Activated naive CD8-positive, alpha-beta T cell treated with anti-CD3 and anti-CD28 coated beads for 36 hours (primary cell): Measurements from ENCODE around the gene IFT27. TPM values are rescaled to one million over a fixed set of nuclear protein-coding genes. Genes with fewer than 3 reads are reported as not detected.

ENCODE experiments used
- DNase-seq: peaks from one replicate; pipeline ENCODE4 v3.0.0; 2021
- H3K27ac Mint-ChIP-seq: one replicate; pipeline ENCODE4 v1.8.0; 2022; ENCODE audit warnings: mild to moderate bottlenecking, moderate library complexity, mixed read lengths
- H3K27me3 Mint-ChIP-seq: one replicate; pipeline ENCODE4 v1.8.0; 2022; ENCODE audit warnings: mild to moderate bottlenecking, mixed read lengths
- H3K36me3 Mint-ChIP-seq: one replicate; pipeline ENCODE4 v1.8.0; 2021; ENCODE audit warnings: mild to moderate bottlenecking, mixed read lengths
- H3K4me1 Mint-ChIP-seq: one replicate; pipeline ENCODE4 v1.8.0; 2021; ENCODE audit warnings: mixed read lengths
- H3K4me3 Mint-ChIP-seq: one replicate; pipeline ENCODE4 v1.8.0; 2022; ENCODE audit warnings: mild to moderate bottlenecking, moderate library complexity, mixed read lengths
- H3K9me3 Mint-ChIP-seq: one replicate; pipeline ENCODE4 v1.8.0; 2022; ENCODE audit warnings: mixed read lengths
- total RNA-seq, 2 experiments: library from RNA; stranded (reverse); gene quantifications; one replicate each; pipeline ENCODE4 v1.2.3, GENCODE V29; 2021

The IFT27 gene
- total RNA-seq, 2 experiments from 2014 or later, result 17.3 to 18.2 TPM

- peaks cover 35% of the 10 kb centered on the region for H3K4me1 Mint-ChIP-seq
- H3K4me3 Mint-ChIP-seq, result peak overlapping the region; percentile 84
- DNase-seq, result no peak
- no peaks in the 10 kb centered on the region for H3K36me3 Mint-ChIP-seq
- H3K9me3 Mint-ChIP-seq, result no peaks in the 10 kb centered on the region
- peak overlapping the region; percentile 93 for H3K27ac Mint-ChIP-seq
- no peaks in the 10 kb centered on the region for H3K27me3 Mint-ChIP-seq
These were observed 803 bp upstream of the IFT27 start for GRCh38 chr22:36776722-36777121.

DNA sequence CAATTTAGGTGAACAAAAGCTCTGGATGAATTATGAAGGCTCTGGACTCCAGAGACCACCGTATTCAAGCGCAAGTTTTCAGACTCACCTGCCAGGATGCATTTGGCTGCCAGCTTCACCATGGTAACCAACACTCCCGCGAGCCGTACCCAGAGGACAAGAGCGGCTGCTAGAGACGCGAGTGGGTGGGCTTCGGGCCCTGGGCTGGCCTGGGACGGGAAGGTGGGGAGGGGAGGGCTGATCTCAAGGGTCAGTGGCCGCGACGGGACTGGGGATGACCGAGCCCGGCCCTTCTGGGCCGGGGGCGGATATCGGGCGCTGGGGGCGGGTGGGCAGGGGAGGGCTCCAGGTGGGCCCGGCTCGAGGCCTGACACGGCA lies 344 bp downstream of the IFT27 start:
- Mint-ChIP-seq H3K9me3 (no peaks in the 10 kb centered on the region), H3K4me1 (peaks cover 31% of the 10 kb centered on the region), H3K27me3 (no peaks in the 10 kb centered on the region), H3K27ac (peak overlapping the region; percentile 78), H3K4me3 (peak overlapping the region; percentile 84), H3K36me3 (no peaks in the 10 kb centered on the region)
- DNase-seq, result peak; percentile 45

- Mint-ChIP-seq H3K4me1 (peaks cover 27% of the 10 kb centered on the region), H3K9me3 (no peaks in the 10 kb centered on the region), H3K27me3 (no peaks in the 10 kb centered on the region), H3K27ac (no peak overlapping the region), H3K36me3 (no peaks in the 10 kb centered on the region), H3K4me3 (no peak overlapping the region)
- DNase-seq, result no peak
These were observed 2.0 kb downstream of the IFT27 start for GRCh38 chr22:36773935-36774334.

GRCh38 chr22:36772451-36772850 lies 3.5 kb downstream of the IFT27 start:
- no peak for DNase-seq
- Mint-ChIP-seq H3K9me3 (no peaks in the 10 kb centered on the region), H3K4me3 (no peak overlapping the region), H3K27ac (no peak overlapping the region), H3K4me1 (peaks cover 14% of the 10 kb centered on the region), H3K27me3 (no peaks in the 10 kb centered on the region), H3K36me3 (no peaks in the 10 kb centered on the region)

GRCh38 chr22:36771356-36772063 lies 4.4 kb downstream of the IFT27 start:
- H3K27ac Mint-ChIP-seq, result no peak overlapping the region
- no peak overlapping the region for H3K4me3 Mint-ChIP-seq

GRCh38 chr22:36770513-36771231 lies 5.2 kb downstream of the IFT27 start:
- Mint-ChIP-seq H3K27ac (no peak overlapping the region), H3K36me3 (no peaks in the 10 kb centered on the region), H3K27me3 (no peaks in the 10 kb centered on the region), H3K4me1 (peaks cover 7% of the 10 kb centered on the region), H3K9me3 (no peaks in the 10 kb centered on the region), H3K4me3 (no peak overlapping the region)
- no peak for DNase-seq

More at GRCh38 chr22:36771356-36772063, 4.4 kb downstream of the IFT27 start:
- H3K4me1 Mint-ChIP-seq, result peaks cover 8% of the 10 kb centered on the region
- H3K36me3 Mint-ChIP-seq, result no peaks in the 10 kb centered on the region
- no peak for DNase-seq
- no peaks in the 10 kb centered on the region for H3K9me3 Mint-ChIP-seq
- H3K27me3 Mint-ChIP-seq, result no peaks in the 10 kb centered on the region

DNA sequence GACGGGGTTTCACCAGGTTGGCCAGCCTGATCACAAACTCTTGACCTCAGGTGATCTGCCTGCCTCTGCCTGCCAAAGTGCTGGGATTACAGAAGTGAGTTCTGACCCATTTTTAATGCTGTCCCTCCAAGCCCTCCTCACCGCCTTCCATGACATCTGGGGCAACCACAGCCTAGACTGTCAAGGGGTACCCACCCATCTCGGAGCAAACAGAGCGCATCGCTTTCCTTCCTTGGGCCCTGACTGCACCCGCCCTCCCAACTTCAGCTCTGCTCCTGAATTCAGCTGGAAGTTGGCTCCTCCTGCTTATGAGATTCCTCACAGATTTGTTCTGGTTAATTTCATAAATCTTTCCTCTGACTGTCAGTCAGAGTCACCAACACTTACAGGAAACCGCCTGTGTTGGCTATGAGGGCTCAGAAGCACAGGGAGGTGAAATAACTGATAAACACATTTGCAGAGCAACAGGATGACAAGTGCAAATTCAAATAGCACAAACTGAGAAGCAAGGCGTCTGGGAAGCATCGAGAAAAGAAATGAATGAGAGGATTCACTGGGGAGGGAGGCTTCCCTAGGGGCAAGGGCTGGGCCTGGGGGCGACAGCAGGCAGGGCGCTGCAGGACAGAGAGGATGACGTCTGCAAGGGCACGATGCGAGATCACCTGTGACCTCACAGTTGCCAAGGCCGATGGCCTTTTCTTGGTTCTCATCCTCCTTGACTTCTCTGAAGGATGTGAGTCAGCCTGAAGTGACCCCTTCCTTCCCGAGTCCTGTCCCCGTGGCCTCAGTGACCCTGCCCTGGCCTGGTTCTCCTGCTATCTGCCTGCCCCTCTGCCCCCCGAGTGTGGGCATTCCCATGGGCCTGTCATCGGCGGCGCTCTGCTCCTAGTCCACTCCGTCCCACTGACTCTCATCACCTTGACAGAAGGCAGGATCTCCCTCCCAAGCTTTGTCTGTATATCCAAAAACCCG lies 6.1 kb downstream of the IFT27 start:
- H3K27ac Mint-ChIP-seq, result no peak overlapping the region
- peaks cover 2% of the 10 kb centered on the region for H3K4me1 Mint-ChIP-seq
- DNase-seq, result no peak
- H3K27me3 Mint-ChIP-seq, result no peaks in the 10 kb centered on the region
- H3K9me3 Mint-ChIP-seq, result no peaks in the 10 kb centered on the region
- no peak overlapping the region for H3K4me3 Mint-ChIP-seq
- no peaks in the 10 kb centered on the region for H3K36me3 Mint-ChIP-seq

DNA sequence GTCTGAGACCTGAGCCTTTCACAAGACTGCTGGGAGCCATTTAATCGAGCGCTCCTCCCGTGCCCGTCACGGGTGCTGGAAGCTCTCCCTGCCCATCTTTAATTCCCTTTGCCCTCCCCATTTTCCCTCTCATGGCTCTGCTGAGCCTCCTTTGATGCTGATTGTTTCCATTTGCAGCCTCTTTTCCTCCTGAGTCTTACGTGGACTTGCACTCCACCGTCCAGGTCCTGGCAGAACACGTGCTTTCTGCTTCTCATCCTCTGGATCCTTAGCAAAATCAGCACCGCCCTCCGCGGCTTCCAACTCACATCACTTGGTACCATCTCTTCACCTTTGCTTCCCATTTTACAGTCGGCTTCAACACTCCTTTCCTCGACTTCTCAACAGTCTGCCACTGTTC lies 7.3 kb downstream of the IFT27 start:
- H3K4me3 Mint-ChIP-seq, result no peak overlapping the region
- peaks cover 2% of the 10 kb centered on the region for H3K4me1 Mint-ChIP-seq
- no peaks in the 10 kb centered on the region for H3K27me3 Mint-ChIP-seq
- no peaks in the 10 kb centered on the region for H3K36me3 Mint-ChIP-seq
- no peak for DNase-seq
- H3K27ac Mint-ChIP-seq, result no peak overlapping the region
- H3K9me3 Mint-ChIP-seq, result no peaks in the 10 kb centered on the region

DNA sequence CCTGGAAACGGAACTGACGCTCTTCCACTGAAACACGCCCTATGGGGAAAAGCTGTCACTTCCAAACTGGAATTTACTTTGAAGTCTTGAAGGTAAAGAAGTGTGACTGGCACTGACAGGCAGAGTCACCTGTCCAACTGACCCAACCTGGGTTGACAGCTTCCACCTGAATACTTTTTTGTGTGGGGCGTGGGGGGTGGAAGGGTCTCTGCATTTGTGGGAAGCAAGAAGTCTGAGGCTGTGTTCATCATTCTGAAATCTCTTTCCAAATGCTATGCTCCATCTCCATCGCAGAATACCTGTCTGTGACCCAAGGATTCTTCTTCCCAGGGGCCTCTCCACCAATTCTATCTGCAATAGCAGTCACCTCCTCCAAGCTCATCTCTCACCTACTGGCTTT lies 7.8 kb downstream of the IFT27 start:
- DNase-seq, result no peak
- Mint-ChIP-seq H3K9me3 (no peaks in the 10 kb centered on the region), H3K4me1 (peaks cover 2% of the 10 kb centered on the region), H3K27me3 (no peaks in the 10 kb centered on the region), H3K4me3 (no peak overlapping the region), H3K27ac (no peak overlapping the region), H3K36me3 (no peaks in the 10 kb centered on the region)

DNA sequence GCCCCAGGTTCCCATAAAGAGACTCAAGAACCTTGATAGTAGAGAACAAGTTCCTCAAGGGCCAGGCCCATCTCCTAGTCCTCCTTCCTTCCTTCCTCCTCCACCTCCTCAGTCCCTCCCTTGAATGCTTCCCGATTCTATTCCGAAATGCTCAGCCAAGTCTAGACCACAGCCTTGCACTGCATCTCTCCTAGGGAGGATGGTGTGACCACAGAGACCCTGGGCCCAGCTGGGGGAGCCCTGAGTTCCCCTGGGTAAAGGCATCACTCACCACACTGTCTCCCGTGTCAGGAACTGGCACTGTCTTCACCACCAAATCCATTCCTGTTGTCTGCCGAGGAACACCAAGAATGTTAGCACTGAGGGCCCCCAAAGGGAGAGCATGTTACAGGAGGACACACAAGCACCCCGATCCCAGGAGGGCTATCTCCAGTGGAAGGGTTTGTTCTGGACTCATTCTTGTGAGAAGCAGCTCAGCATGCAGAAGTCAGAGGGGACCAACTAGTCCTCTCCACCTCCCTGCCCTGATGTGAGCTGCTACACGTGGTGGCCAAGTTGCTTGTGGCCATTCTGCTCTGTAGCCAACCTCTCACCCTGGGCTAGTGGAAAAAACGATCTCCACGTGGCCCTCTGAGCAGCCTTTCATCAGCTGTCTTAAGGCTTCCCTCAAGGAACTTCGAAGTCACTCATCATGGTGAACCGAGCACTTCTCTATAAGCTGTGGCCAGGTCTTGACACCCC lies 8.7 kb downstream of the IFT27 start:
- Mint-ChIP-seq H3K4me3 (no peak overlapping the region), H3K27ac (no peak overlapping the region)

DNA sequence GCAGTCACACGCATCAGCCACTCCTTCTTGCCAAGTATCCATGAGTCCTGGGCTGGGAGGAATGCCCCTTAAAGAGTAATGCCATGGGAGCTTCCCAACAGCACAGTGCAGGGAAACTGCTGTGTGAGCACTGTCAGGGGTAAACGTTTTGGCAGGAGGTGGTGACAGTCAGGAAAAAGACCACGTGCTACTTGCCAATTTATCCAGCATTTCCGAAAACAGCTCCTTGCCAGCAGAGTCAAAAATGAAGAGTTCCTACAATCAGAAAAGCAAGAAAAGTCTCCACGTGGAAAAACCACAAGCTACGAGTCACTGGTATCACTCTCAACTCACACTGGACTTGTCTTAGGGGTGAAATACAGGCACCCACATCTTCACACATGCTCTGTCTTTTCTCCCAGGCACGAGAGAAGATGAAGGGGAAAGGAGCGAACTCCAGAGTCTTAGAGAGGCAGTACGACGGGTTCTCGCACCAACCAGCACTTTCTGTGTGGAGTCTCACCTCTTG lies 9.9 kb downstream of the IFT27 start:
- Mint-ChIP-seq H3K4me1 (peaks cover 2% of the 10 kb centered on the region), H3K27ac (no peak overlapping the region), H3K36me3 (peaks cover 3% of the 10 kb centered on the region)

More for the DNA sequence above, 8.7 kb downstream of the IFT27 start:
- H3K4me1 Mint-ChIP-seq, result peaks cover 2% of the 10 kb centered on the region
- H3K27me3 Mint-ChIP-seq, result no peaks in the 10 kb centered on the region
- H3K9me3 Mint-ChIP-seq, result no peaks in the 10 kb centered on the region
- no peak for DNase-seq
- H3K36me3 Mint-ChIP-seq, result peaks cover 3% of the 10 kb centered on the region

GRCh38 chr22:36765131-36765942 lies 10.6 kb downstream of the IFT27 start:
- Mint-ChIP-seq H3K4me3 (no peak overlapping the region), H3K9me3 (no peaks in the 10 kb centered on the region), H3K27ac (no peak overlapping the region), H3K4me1 (peaks cover 2% of the 10 kb centered on the region), H3K27me3 (no peaks in the 10 kb centered on the region), H3K36me3 (peaks cover 3% of the 10 kb centered on the region)
- no peak for DNase-seq

More for the DNA sequence above, 9.9 kb downstream of the IFT27 start:
- Mint-ChIP-seq H3K9me3 (no peaks in the 10 kb centered on the region), H3K27me3 (no peaks in the 10 kb centered on the region), H3K4me3 (no peak overlapping the region)
- no peak for DNase-seq

DNA sequence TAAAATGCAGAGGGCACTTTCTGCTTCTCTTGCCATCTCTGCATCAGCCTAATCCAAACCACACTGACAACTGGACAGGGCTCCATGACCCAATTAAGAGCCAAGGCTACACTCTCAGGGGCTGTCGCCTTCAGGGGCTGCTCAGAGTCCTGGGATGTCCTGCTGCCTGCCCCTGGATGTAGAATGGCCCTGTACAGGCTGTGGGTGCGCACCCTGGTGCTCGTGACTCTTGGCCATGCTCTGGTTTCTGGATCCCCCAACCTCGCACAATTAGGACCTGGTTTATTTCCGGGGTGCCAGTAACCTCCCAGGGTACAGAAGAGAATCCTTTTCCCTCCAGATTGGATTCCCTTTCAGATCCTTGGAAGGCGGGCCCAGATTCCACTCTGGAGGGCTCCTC lies 11.3 kb downstream of the IFT27 start:
- H3K27ac Mint-ChIP-seq, result no peak overlapping the region
- H3K9me3 Mint-ChIP-seq, result no peaks in the 10 kb centered on the region
- H3K4me3 Mint-ChIP-seq, result no peak overlapping the region
- no peak for DNase-seq
- peaks cover 3% of the 10 kb centered on the region for H3K36me3 Mint-ChIP-seq
- peaks cover 2% of the 10 kb centered on the region for H3K4me1 Mint-ChIP-seq
- H3K27me3 Mint-ChIP-seq, result no peaks in the 10 kb centered on the region

GRCh38 chr22:36764060-36764459 lies 11.9 kb downstream of the IFT27 start:
- peaks cover 2% of the 10 kb centered on the region for H3K4me1 Mint-ChIP-seq
- no peak for DNase-seq
- no peak overlapping the region for H3K27ac Mint-ChIP-seq
- no peaks in the 10 kb centered on the region for H3K27me3 Mint-ChIP-seq
- H3K9me3 Mint-ChIP-seq, result no peaks in the 10 kb centered on the region
- H3K36me3 Mint-ChIP-seq, result peaks cover 3% of the 10 kb centered on the region
- no peak overlapping the region for H3K4me3 Mint-ChIP-seq
